ENCODE results near the gene FTSJ1.

The FTSJ1 gene

GRCh38 chrX:48467281-48467761, 8.7 kb upstream of the FTSJ1 start:
- TF ChIP-seq CTCF (IDR thresholded peaks at IDR 0.05; ENCODE audit: low read length, missing control alignments): no peak

GRCh38 chrX:48468247-48468671, 7.7 kb upstream of the FTSJ1 start:
- H3K4me3 ChIP-seq (replicated peaks; ENCODE audit: low read depth, low read length): peak overlapping the region; percentile 5
- no peak for TF ChIP-seq CTCF (IDR thresholded peaks at IDR 0.05; ENCODE audit: low read length, missing control alignments)
- no peak for DNase-seq (ENCODE audit: low read depth)

More at GRCh38 chrX:48467281-48467761, 8.7 kb upstream of the FTSJ1 start:
- H3K4me3 ChIP-seq (replicated peaks; ENCODE audit: low read depth, low read length): no peak overlapping the region
- no peak for DNase-seq (ENCODE audit: low read depth)

GRCh38 chrX:48468693-48469691, 7.0 kb upstream of the FTSJ1 start:
- DNase-seq (ENCODE audit: low read depth): no peak
- no peak for TF ChIP-seq CTCF (IDR thresholded peaks at IDR 0.05; ENCODE audit: low read length, missing control alignments)
- peak overlapping the region; percentile 5 for H3K4me3 ChIP-seq (replicated peaks; ENCODE audit: low read depth, low read length)

- H3K4me3 ChIP-seq (replicated peaks; ENCODE audit: low read depth, low read length): no peak within 1 kb of the TSS
- no peak for TF ChIP-seq CTCF (IDR thresholded peaks at IDR 0.05; ENCODE audit: low read length, missing control alignments)
These were observed 5.7 kb upstream of the FTSJ1 start, which contains the start of gene SLC38A5 for GRCh38 chrX:48470110-48470832. SLC38A5 (minus strand) TSS chrX:48470260; CDS start chrX:48467924, 2,336 bp downstream.

GRCh38 chrX:48470833-48471118, 5.2 kb upstream of the FTSJ1 start:
- no peak for TF ChIP-seq CTCF (IDR thresholded peaks at IDR 0.05; ENCODE audit: low read length, missing control alignments)

More at GRCh38 chrX:48470110-48470832, 5.7 kb upstream of the FTSJ1 start, which contains the start of gene SLC38A5:
- DNase-seq (ENCODE audit: low read depth): no peak

GRCh38 chrX:48471504-48471903, 4.5 kb upstream of the FTSJ1 start:
- no peak overlapping the region for H3K4me3 ChIP-seq (replicated peaks; ENCODE audit: low read depth, low read length)
- TF ChIP-seq CTCF (IDR thresholded peaks at IDR 0.05; ENCODE audit: low read length, missing control alignments): no peak
- no peak for DNase-seq (ENCODE audit: low read depth)

More at GRCh38 chrX:48470833-48471118, 5.2 kb upstream of the FTSJ1 start:
- DNase-seq (ENCODE audit: low read depth): no peak
- no peak overlapping the region for H3K4me3 ChIP-seq (replicated peaks; ENCODE audit: low read depth, low read length)
